K562 (cell line): ENCODE results near the gene FERMT1. TPM values are rescaled to one million over a fixed set of nuclear protein-coding genes. Genes with fewer than 3 reads are reported as not detected.

Experiments
- ATAC-seq: fragments of 200-7000 bp; cut with Tn5 transposase; 3 replicates; pipeline ENCODE4 v1.9.1; 2020; ENCODE audit warnings: moderate library complexity
- BruUV-seq: library from RNA; stranded (reverse); fragments of 400-500 nt; replicated peaks from 2 replicates; lab custom pipeline; 2021; lab: Mats Ljungman, UMichigan
- CTCF ChIA-PET: fragments of 300-600 bp; formaldehyde crosslinking; extraction: SDS; loops from one replicate; lab custom pipeline; 2021; ENCODE audit warnings: low intra/inter-chr PET ratio; lab: Yijun Ruan, JAX
- POLR2A ChIA-PET: fragments of 300-600, 350-650 bp; sonication (Branson Sonifier 250); formaldehyde crosslinking; extraction: SDS; loops from one replicate; lab custom pipeline; 2021; ENCODE audit warnings: antibody characterized with exemption, inconsistent platforms; lab: Yijun Ruan, JAX
- DNase-seq, 4 experiments: peaks; one replicate each; pipeline versions ENCODE4 v3.0.0 to v3.0.0-alpha.2; 2011 to 2018; ENCODE audit warnings: low spot score in 3 of 4, mixed read lengths in 3 of 4; ENCODE audit errors: extremely low read depth in 1 of 4
- FAIRE-seq: peaks from 2 replicates; lab custom pipeline; 2011; peaks lifted over from hg19 to GRCh38; lab: Jason Lieb, UNC
- H2AFZ ChIP-seq: 2 replicates; pipeline ENCODE4 v1.6.0; 2011; ENCODE audit warnings: low read depth, low read length, control low read depth, inconsistent platforms
- H3K27ac ChIP-seq: fragments of 200-600 bp; 3 replicates; pipeline ENCODE4 v1.8.0; 2011; ENCODE audit warnings: low read depth, mild to moderate bottlenecking, control low read depth, inconsistent platforms, low read length, moderate library complexity, mixed read lengths; ENCODE audit errors: extremely low read depth
- H3K27me3 ChIP-seq, 2 experiments: fragments of 300-600 bp in 1 of 2; 2 replicates in 1 of 2; 3 replicates in 1 of 2; pipeline versions ENCODE4 v1.6.0 to v1.8.0; 2011; ENCODE audit warnings: inconsistent platforms in 2 of 2, low read length in 2 of 2, mild to moderate bottlenecking in 1 of 2, mixed read lengths in 1 of 2, moderate library complexity in 1 of 2; ENCODE audit not compliant: control insufficient read depth in 2 of 2, insufficient read depth in 2 of 2
- H3K36me3 ChIP-seq: fragments of 300-600 bp; 3 replicates; pipeline ENCODE4 v1.8.0; 2011; ENCODE audit warnings: mild to moderate bottlenecking, low read length, inconsistent platforms; ENCODE audit not compliant: control insufficient read depth, insufficient read depth
- H3K4me1 ChIP-seq, 2 experiments: fragments of 200-600 bp in 1 of 2; replicated peaks in 1 of 2; 2 replicates in 1 of 2; 3 replicates in 1 of 2; pipeline versions ENCODE4 v1.5.1 to v1.8.0; 2011; ENCODE audit warnings: inconsistent platforms in 2 of 2, low read length in 2 of 2, mild to moderate bottlenecking in 1 of 2, mixed read lengths in 1 of 2, moderate library complexity in 1 of 2; ENCODE audit not compliant: control insufficient read depth in 2 of 2, insufficient read depth in 2 of 2
- H3K4me2 ChIP-seq: 2 replicates; pipeline ENCODE4 v1.6.1; 2011; ENCODE audit warnings: low read length, control low read depth, inconsistent platforms, mixed read lengths; ENCODE audit not compliant: insufficient read depth
- H3K4me3 ChIP-seq: fragments of 200-600 bp; sonication (generic), shearing (Covaris generic); 2 replicates; pipeline ENCODE4 v1.5.1; 2016; ENCODE audit warnings: control low read depth, inconsistent platforms
- H3K79me2 ChIP-seq: fragments of 200-600 bp; 3 replicates; pipeline ENCODE4 v1.8.0; 2011; ENCODE audit warnings: low read length, inconsistent platforms; ENCODE audit not compliant: control insufficient read depth, insufficient read depth
- H3K9ac ChIP-seq, 2 experiments: 2 replicates each; pipeline versions ENCODE4 v1.6.0 to v1.6.1; 2011; ENCODE audit warnings: low read depth in 2 of 2, low read length in 2 of 2, control low read depth in 1 of 2, inconsistent platforms in 1 of 2, mild to moderate bottlenecking in 1 of 2, mixed read lengths in 1 of 2; ENCODE audit not compliant: insufficient read depth in 1 of 2
- H3K9me1 ChIP-seq: one replicate; pipeline ENCODE4 v1.6.0; 2011; ENCODE audit warnings: inconsistent platforms, mild to moderate bottlenecking, low read length, moderate library complexity; ENCODE audit not compliant: control insufficient read depth, insufficient read depth
- H3K9me3 ChIP-seq: replicated peaks from 2 replicates; pipeline ENCODE4 v1.5.1; 2011; ENCODE audit warnings: low read depth, low read length, inconsistent platforms; ENCODE audit not compliant: control insufficient read depth, insufficient read depth
- H4K20me1 ChIP-seq: replicated peaks from 2 replicates; pipeline ENCODE4 v1.6.1; 2011; ENCODE audit warnings: low read length, inconsistent platforms, mixed read lengths; ENCODE audit not compliant: control insufficient read depth, insufficient read depth
- CREB1 ChIP-seq, 2 experiments: sonication (generic) in 1 of 2; formaldehyde crosslinking in 1 of 2; IDR thresholded peaks; 2 replicates each; pipeline versions ENCODE4 v1.6.1 to v1.8.0; 2012 to 2022; ENCODE audit warnings: inconsistent platforms in 1 of 2, mild to moderate bottlenecking in 1 of 2, missing genetic modification reagents in 1 of 2, moderate library complexity in 1 of 2
- FOXK2 ChIP-seq, 2 experiments: fragments of 450-650 bp; IDR thresholded peaks in 1 of 2; conservative IDR thresholded peaks in 1 of 2; 2 replicates each; pipeline ENCODE4 v1.6.1; 2016; ENCODE audit warnings: low read depth in 2 of 2, mild to moderate bottlenecking in 1 of 2
- MEIS2 ChIP-seq: fragments of 450-650 bp; IDR thresholded peaks from 2 replicates; pipeline ENCODE4 v1.6.1; 2014; ENCODE audit warnings: mild to moderate bottlenecking; ENCODE audit not compliant: partially characterized antibody
- ZNF586 ChIP-seq: fragments of 450-650 bp; formaldehyde crosslinking; conservative IDR thresholded peaks from 2 replicates; pipeline ENCODE4 v1.4.0; 2020; ENCODE audit warnings: mild to moderate bottlenecking, moderate library complexity
- WGBS: fragments of 100-300 bp; shearing (Covaris generic); methylation state at CpG from one replicate; pipeline ENCODE4 v1.1.6; 2016; ENCODE audit warnings: low coverage, mixed read lengths; ENCODE audit not compliant: insufficient coverage; ENCODE audit errors: missing lambda C conversion rate; 5-methylcytosine and 5-hydroxymethylcytosine counted together
- in situ Hi-C: fragments of 300-500 bp; cut with MboI; formaldehyde crosslinking; loops from 4 replicates; pipeline ENCODE4 v1.15.0; 2018; ENCODE audit warnings: inconsistent platforms, mixed read lengths
- intact Hi-C: fragments of 100-400 bp; cut with micrococcal nuclease; formaldehyde crosslinking; loops from 2 replicates; pipeline ENCODE4 v1.14.2; 2022
- polyA plus RNA-seq, 8 experiments: library from polyadenylated mRNA; depleted of rRNA in 4 of 8; stranded (reverse) in 5 of 8; unstranded in 3 of 8; fragments of >200 nt; fragmentation: Nextera tagmentation in 2 of 8; fragmentation: Illumina TruSeq in 1 of 8; extraction: Ambion mirVana in 2 of 8; extraction: Trizol in 1 of 8; gene quantifications; 2 replicates each; pipeline versions ENCODE4 v1.2.1 to v1.2.3, GENCODE V29; 2011 to 2014; ENCODE audit warnings: inconsistent platforms in 1 of 8, missing spikeins in 1 of 8
- total RNA-seq, 7 experiments: library from RNA; depleted of rRNA in 6 of 7; stranded (reverse); fragments of >200 nt in 6 of 7; fragmentation: Illumina TruSeq in 2 of 7; extraction: Trizol in 2 of 7; gene quantifications; 2 replicates each; pipeline versions ENCODE4 v1.2.1 to v1.2.3, GENCODE V29; 2011 to 2021; ENCODE audit warnings: low replicate concordance in 1 of 7
- TF ChIP-seq, protein P1 (sequence below): sonication (generic); formaldehyde crosslinking; IDR thresholded peaks from 2 replicates; pipeline ENCODE4 v1.8.0; 2022; ENCODE audit warnings: mild to moderate bottlenecking, missing genetic modification reagents

Gene FERMT1
- total and polyA plus RNA-seq, 9 of the 15 experiments (the other 6 are each of a cell fraction or from before 2014, with no cell fraction given) = 0.07 TPM; not detected in 8

DNA sequence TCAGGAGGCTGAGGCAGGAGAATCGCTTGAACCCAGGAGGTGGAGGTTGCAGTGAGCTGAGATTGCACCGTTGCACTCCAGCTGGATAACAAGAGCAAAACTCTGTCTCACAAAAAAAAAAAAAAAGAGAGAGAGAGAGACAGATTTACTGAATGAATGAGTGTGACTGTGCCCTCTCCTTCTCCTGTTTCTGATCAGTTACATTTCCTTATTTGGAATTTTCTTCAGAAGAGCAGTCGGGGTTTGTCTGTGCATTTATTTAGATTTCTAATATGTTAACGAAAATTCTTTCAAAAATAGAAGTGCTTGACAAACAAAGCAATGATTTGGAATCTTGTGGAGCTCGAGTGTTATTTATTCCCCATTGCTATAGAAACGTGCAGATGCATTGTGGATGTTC is 62.6 kb downstream of the FERMT1 start:
- in situ Hi-C loops = no loop called here
- BruUV-seq = no TSS peak
- H3K36me3 ChIP-seq = no peaks in the 10 kb centered on the region
- ATAC-seq = no peak
- no peak for FAIRE-seq
- ChIA-PET CTCF (no interaction called here), POLR2A (no interaction called here)
- H3K27me3 ChIP-seq = no peaks in the 10 kb centered on the region
- intact Hi-C loops = no loop called here
- H3K4me2 ChIP-seq = no peak overlapping the region
- no peak overlapping the region for H3K27ac ChIP-seq
- no peaks in the 10 kb centered on the region for H3K9me1 ChIP-seq
- no peak overlapping the region for H2AFZ ChIP-seq
- H3K9me3 ChIP-seq = no peaks in the 10 kb centered on the region
- no peaks in the 10 kb centered on the region for H3K79me2 ChIP-seq
- H3K4me1 ChIP-seq = peaks cover 5 to 20% of the 10 kb centered on the region in 2 experiments
- no peak for DNase-seq
- WGBS = 12% methylated on average over 5 of the region's 6 CpGs
- H3K9ac ChIP-seq = no peak overlapping the region
- H3K4me3 ChIP-seq = no peak overlapping the region
- no peaks in the 10 kb centered on the region for H4K20me1 ChIP-seq
- TF ChIP-seq CREB1 (IDR thresholded peaks at IDR 0.05) (no peak), CREB1 (CRISPR knock-in tag; IDR thresholded peaks at IDR 0.05) (no peak), FOXK2 (conservative IDR thresholded peaks at IDR 0.05 in 1 of 2, IDR thresholded peaks at IDR 0.05 in 1 of 2; ENCODE audit: low read depth in 2 of 2) (no peak)
- TF ChIP-seq, protein P1, sequence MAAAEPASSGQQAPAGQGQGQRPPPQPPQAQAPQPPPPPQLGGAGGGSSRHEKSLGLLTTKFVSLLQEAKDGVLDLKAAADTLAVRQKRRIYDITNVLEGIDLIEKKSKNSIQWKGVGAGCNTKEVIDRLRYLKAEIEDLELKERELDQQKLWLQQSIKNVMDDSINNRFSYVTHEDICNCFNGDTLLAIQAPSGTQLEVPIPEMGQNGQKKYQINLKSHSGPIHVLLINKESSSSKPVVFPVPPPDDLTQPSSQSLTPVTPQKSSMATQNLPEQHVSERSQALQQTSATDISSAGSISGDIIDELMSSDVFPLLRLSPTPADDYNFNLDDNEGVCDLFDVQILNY (CRISPR knock-in tag) = no peak

GRCh38 chr20:6058684-6059295 is 64.0 kb downstream of the FERMT1 start:
- no TSS peak for BruUV-seq
- WGBS = 12% methylated on average over 7 of the region's 7 CpGs
- intact Hi-C loops = no loop called here

More at GRCh38 chr20:6058684-6059295, 64.0 kb downstream of the FERMT1 start:
- Histone ChIP-seq H2AFZ (no peak overlapping the region), H3K4me2 (no peak overlapping the region), H3K9ac (no peak overlapping the region), H3K9me1 (no peaks in the 10 kb centered on the region), H3K4me3 (no peak overlapping the region), H3K9me3 (no peaks in the 10 kb centered on the region), H3K4me1 (peaks cover 7 to 22% of the 10 kb centered on the region in 2 experiments), H3K27ac (no peak overlapping the region), H4K20me1 (no peaks in the 10 kb centered on the region), H3K79me2 (no peaks in the 10 kb centered on the region), H3K36me3 (no peaks in the 10 kb centered on the region), H3K27me3 (no peaks in the 10 kb centered on the region)
- TF ChIP-seq ZNF586 (no peak), MEIS2 (peak; percentile 3)
- ChIA-PET POLR2A (interaction anchor here (0.6 to 0.9 kb wide), 2 partner anchors 66 to 248 kb away, joined by 3 read pairs; no protein-coding TSS in a partner anchor), CTCF (no interaction called here)
- in situ Hi-C loops = no loop called here
- no peak for FAIRE-seq
- ATAC-seq = no peak
- no peak for DNase-seq
